ENCODE results near the gene DNAH17.

The DNAH17 gene

DNA sequence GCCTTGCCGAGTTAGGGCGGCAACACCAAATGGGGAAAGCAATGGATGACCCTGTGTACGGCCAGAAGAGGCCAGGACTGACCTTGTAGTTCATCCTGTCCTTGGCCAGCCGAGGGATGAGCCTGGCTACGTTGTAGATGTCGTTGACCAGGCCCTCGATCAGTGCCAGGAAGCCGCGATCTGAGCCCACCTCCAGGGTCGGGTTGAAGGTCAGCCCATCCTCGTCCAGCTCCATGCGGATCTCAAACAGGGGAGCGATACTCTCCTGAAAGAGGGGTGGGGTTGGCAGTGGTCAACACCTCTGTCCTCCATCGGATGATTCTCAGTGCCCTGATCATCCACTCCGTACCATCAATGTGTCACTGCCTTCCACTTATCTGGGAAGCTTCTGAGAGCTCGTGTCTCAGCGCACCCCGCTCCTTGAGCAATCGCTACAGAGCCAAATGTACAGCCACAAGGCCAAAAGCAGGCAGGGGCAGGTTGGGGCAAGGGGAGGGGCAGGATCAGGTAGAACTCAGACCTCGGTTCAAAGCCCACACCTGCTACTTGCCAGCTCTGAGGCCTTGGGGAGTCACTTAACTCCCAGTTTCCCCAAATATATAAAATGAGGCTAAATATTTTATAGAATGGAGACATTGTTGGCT is 39.9 kb downstream of the DNAH17 start:
- no peak for DNase-seq
- no peaks in the 10 kb centered on the region; the same call in 1 of the 2 replicates for H3K4me1 ChIP-seq
- TF ChIP-seq, protein P1, sequence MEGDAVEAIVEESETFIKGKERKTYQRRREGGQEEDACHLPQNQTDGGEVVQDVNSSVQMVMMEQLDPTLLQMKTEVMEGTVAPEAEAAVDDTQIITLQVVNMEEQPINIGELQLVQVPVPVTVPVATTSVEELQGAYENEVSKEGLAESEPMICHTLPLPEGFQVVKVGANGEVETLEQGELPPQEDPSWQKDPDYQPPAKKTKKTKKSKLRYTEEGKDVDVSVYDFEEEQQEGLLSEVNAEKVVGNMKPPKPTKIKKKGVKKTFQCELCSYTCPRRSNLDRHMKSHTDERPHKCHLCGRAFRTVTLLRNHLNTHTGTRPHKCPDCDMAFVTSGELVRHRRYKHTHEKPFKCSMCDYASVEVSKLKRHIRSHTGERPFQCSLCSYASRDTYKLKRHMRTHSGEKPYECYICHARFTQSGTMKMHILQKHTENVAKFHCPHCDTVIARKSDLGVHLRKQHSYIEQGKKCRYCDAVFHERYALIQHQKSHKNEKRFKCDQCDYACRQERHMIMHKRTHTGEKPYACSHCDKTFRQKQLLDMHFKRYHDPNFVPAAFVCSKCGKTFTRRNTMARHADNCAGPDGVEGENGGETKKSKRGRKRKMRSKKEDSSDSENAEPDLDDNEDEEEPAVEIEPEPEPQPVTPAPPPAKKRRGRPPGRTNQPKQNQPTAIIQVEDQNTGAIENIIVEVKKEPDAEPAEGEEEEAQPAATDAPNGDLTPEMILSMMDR (IDR thresholded peaks at IDR 0.05; ENCODE audit: low read depth, low read length) = no peak
- H3K36me3 ChIP-seq = no peaks in the 10 kb centered on the region
- no peaks in the 10 kb centered on the region for H3K9me3 ChIP-seq
- H3K27me3 ChIP-seq = no peaks in the 10 kb centered on the region
- H3K4me3 ChIP-seq (ENCODE audit: low read depth, low read length) = no peak overlapping the region

DNA sequence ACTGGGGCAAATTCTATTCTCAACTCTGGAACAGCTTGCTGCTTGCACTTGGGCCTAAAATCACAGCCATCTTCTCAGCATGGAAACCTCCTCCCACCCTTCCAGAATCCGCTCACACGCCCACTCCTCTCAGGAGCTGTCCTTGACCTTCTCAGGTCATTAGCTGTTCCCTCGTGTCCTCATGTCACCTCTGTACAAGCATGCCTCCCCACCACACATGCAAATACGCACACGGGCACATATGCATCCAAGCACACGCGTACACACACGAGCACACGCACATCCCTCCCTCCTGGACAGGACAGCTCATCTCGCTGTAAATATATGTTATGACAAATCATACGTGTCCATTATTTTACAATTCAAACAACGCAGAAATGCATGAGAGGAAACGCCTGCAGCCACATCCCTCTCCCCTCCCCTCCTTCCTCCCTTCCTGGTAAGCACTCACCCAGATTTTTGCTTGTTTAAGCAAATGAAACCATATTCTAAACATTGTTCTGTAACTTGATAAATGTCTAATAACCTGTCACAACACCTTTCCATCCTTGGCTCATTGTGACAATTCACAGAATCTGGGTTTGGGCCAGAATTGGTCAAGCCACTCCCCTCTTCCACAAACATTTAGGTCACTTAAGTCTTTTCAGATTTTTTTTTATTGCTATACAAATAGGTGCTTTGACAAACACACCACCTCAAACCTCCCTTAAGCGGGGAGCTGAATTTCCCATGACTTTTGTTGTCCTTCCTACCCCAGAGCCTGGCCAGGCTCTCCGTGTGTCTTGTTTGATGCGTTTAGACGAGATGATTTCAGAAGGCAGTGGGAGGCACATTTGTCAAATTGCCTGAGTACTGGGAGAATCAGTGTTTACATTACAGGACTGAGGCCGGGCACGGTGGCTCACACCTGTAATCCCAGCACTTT is 41.7 kb downstream of the DNAH17 start:
- Histone ChIP-seq H3K4me1 (no peaks in the 10 kb centered on the region), H3K27me3 (no peaks in the 10 kb centered on the region), H3K9me3 (no peaks in the 10 kb centered on the region), H3K4me3 (ENCODE audit: low read depth, low read length) (no peak overlapping the region), H3K36me3 (no peaks in the 10 kb centered on the region)
- TF ChIP-seq, protein P1 (IDR thresholded peaks at IDR 0.05; ENCODE audit: low read depth, low read length) = no peak
- no peak for DNase-seq

DNA sequence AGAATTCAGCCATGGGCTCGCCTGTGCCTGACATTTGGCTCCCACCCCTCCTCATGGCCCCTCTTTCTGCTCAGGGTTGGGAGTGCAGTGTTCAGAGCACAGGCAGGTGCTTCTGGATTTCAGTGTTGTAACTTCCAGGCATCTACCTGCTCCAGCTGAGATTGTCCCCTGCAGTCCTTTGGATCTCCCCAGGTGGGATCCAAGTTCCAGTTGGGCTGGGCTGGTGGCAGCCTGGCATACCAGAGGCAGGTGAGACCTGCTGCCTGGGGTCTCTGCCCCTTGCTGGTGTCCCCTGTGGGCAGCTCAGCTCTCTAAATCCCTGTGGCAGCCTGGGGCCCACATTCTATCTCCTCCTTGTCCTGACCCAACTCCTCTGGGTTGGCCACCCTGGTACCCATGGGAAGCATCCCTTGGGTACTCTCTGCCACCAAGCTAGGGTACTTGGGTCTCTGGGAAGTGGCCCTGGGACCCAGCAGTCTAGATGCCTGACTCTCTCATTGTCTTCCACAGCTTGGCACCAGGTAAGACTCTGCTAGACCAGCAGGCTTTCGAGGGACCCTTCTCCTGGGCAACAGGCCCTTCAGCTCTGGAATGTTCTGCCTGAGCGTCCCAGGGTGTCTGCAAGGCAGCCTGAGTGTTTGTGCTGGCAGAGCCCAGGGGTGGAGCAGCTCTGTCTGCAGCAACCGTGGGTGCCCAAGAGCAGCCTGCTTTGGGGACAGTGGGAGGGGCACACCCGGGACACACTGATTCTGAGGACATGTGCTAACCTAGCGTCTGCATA is 42.5 kb downstream of the DNAH17 start:
- no peak overlapping the region for H3K4me3 ChIP-seq (ENCODE audit: low read depth, low read length)
- TF ChIP-seq, protein P1 (IDR thresholded peaks at IDR 0.05; ENCODE audit: low read depth, low read length) = no peak
- no peaks in the 10 kb centered on the region for H3K27me3 ChIP-seq
- DNase-seq = no peak
- peaks cover 5% of the 10 kb centered on the region for H3K4me1 ChIP-seq
- no peaks in the 10 kb centered on the region; the same call in 1 of the 2 replicates for H3K9me3 ChIP-seq
- no peaks in the 10 kb centered on the region for H3K36me3 ChIP-seq

DNA sequence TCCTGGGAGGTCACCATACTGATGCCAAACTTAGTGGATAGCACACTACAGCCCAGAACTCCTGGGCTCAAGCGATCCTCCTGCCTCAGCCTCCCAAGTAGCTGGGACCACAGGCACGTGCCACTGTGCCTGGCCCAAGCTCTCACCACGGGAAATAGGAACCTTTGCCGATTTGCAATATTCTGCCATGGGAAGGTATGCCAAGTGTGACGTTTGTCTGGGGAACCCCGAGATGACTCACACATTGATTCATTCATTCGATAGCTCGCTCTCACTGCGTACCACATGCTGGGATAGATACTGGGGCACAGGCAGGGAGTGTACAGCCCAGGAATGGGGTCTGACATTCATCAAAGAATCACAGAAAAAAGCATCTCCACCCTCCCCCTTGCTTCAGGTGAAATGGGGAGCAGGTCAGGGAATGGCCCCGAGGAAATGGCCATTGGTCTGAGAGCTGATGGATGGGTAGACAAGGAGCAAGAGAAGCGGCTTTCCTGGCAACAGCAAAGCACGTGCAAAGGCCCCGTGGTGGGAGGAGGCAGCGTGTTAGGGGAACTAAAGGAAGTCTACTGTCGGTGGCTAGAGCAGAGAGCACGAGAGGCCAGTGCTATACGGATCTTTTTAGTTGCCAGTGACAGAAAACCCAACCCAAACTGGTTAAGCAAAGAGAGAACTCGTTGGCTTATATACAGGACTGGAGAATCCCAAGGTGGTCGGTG is 44.1 kb downstream of the DNAH17 start:
- TF ChIP-seq, protein P1 (IDR thresholded peaks at IDR 0.05; ENCODE audit: low read depth, low read length) = no peak
- Histone ChIP-seq H3K27me3 (no peaks in the 10 kb centered on the region), H3K9me3 (no peaks in the 10 kb centered on the region; the same call in 1 of the 2 replicates), H3K4me3 (ENCODE audit: low read depth, low read length) (no peak overlapping the region), H3K36me3 (no peaks in the 10 kb centered on the region), H3K4me1 (peaks cover 9% of the 10 kb centered on the region)
- DNase-seq = no peak

DNA sequence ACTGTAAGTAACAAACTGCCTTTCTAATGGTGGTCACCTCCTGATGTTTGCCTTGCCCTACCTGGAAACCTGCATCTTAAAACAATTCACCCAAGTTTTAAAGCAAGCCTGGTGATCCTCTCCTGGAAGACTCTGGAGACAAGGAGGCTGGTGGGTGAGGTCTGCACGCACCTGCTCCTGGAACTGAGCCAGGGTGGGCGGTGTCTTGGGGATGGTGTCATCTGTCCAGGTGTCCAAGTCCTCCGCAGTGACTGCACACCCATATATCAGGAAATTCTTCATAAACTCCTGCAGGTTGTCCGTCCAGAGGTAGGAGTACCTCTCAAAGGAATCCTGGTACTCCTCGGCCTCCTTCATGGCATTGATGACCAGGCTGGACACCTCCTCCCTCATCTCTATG is 44.9 kb downstream of the DNAH17 start:
- TF ChIP-seq, protein P1 (IDR thresholded peaks at IDR 0.05; ENCODE audit: low read depth, low read length) = no peak
- no peak for DNase-seq
- Histone ChIP-seq H3K9me3 (no peaks in the 10 kb centered on the region; the same call in 1 of the 2 replicates), H3K27me3 (no peaks in the 10 kb centered on the region), H3K4me3 (ENCODE audit: low read depth, low read length) (no peak overlapping the region), H3K36me3 (no peaks in the 10 kb centered on the region), H3K4me1 (peaks cover 9% of the 10 kb centered on the region)
